A204.1 (cell line): Measurements from ENCODE around the gene HOXA4.

ENCODE experiments used
- FAIRE-seq: peaks from 2 replicates; lab custom pipeline; 2012; peaks lifted over from hg19 to GRCh38; lab: Jason Lieb, UNC

The HOXA4 gene

GRCh38 chr7:27157702-27158431 lies 27.3 kb upstream of the HOXA4 start:
- FAIRE-seq: no peak

- FAIRE-seq: no peak
These were observed 26.6 kb upstream of the HOXA4 start for GRCh38 chr7:27156916-27157701.

GRCh38 chr7:27156508-27156898 lies 25.9 kb upstream of the HOXA4 start, which contains the start of gene HOXA7:
Gene HOXA7 (minus strand): TSS chr7:27156675. CDS start chr7:27156545, 130 bp downstream.
- no peak for FAIRE-seq

- no peak for FAIRE-seq
These were observed 25.4 kb upstream of the HOXA4 start for GRCh38 chr7:27155816-27156507.

GRCh38 chr7:27154901-27155815 lies 24.6 kb upstream of the HOXA4 start:
- FAIRE-seq: no peak

GRCh38 chr7:27154369-27154768 lies 23.8 kb upstream of the HOXA4 start:
- no peak for FAIRE-seq

GRCh38 chr7:27153526-27153925 lies 23.0 kb upstream of the HOXA4 start:
- no peak for FAIRE-seq

GRCh38 chr7:27152816-27153442 lies 22.4 kb upstream of the HOXA4 start:
- FAIRE-seq: no peak

- no peak for FAIRE-seq
These were observed 21.6 kb upstream of the HOXA4 start, which contains the start of gene HOXA3 for GRCh38 chr7:27151931-27152815. Gene HOXA3 (minus strand): TSS chr7:27152583. CDS start chr7:27110640, 41,943 bp downstream.

- FAIRE-seq: no peak
These were observed 20.9 kb upstream of the HOXA4 start for GRCh38 chr7:27151341-27151930.

- no peak for FAIRE-seq
These were observed 20.2 kb upstream of the HOXA4 start for GRCh38 chr7:27150568-27151340.

- no peak for FAIRE-seq
These were observed 19.4 kb upstream of the HOXA4 start for GRCh38 chr7:27149842-27150567.

- no peak for FAIRE-seq
These were observed 18.4 kb upstream of the HOXA4 start for GRCh38 chr7:27148756-27149641.

- FAIRE-seq: no peak
These were observed 17.6 kb upstream of the HOXA4 start for GRCh38 chr7:27148031-27148755.

- FAIRE-seq: no peak
These were observed 16.9 kb upstream of the HOXA4 start, which contains the start of gene HOXA6 for GRCh38 chr7:27147199-27148030. Gene HOXA6 (minus strand): TSS chr7:27147774. CDS start chr7:27147749, 25 bp downstream.
